ENCODE results near the gene PRDM4. TPM values are rescaled to one million over a fixed set of nuclear protein-coding genes. Genes with fewer than 3 reads are reported as not detected.
"Not testable (repeated sequence)": the region's sequence is repeated elsewhere in the genome, so short reads cannot be mapped to it uniquely, and the experiment has no call there.

The PRDM4 gene
- total RNA-seq, 4 donors from 2014 or later: 18.3 to 29.4 (median 26.8) TPM

DNA sequence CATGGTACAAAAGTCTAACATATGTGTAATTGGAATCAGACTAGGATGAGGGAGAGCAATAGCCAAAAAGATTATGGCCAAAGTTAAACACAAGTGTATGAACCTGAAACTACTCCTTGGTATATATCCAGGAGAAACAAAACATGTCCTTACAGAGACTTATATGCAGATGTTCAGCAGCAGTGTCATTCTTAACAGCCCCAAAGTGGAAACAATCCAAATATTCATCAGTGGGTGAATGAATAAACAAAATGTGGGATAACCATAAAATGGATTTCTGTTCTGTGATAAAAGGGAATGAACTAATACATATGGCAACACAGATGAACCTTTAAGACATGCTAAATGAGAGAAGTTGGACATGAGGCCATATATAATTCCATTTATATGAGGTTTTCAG, 45.2 kb downstream of the PRDM4 start:
- Histone ChIP-seq H3K36me3 (peaks cover 14 to 65% (median 57%) of the 10 kb centered on the region in 4 donors), H3K4me3 (no peak overlapping the region), H3K27ac (replicated peaks in 1 of 4) (no peak overlapping the region), H3K9me3 (no peaks in the 10 kb centered on the region), H3K27me3 (no peaks in the 10 kb centered on the region), H3K4me1 (no peaks in the 10 kb centered on the region)
- intact Hi-C loops (cut with DNase I): no loop called here
- DNase-seq (ENCODE audit: extremely low spot score): no peak
- TF ChIP-seq CTCF (IDR thresholded peaks at IDR 0.05) (no peak), EP300 (IDR thresholded peaks at IDR 0.05) (no peak), POLR2A (IDR thresholded peaks at IDR 0.05; ENCODE audit: low read depth) (no peak), POLR2AphosphoS5 (IDR thresholded peaks at IDR 0.05) (no peak)

DNA sequence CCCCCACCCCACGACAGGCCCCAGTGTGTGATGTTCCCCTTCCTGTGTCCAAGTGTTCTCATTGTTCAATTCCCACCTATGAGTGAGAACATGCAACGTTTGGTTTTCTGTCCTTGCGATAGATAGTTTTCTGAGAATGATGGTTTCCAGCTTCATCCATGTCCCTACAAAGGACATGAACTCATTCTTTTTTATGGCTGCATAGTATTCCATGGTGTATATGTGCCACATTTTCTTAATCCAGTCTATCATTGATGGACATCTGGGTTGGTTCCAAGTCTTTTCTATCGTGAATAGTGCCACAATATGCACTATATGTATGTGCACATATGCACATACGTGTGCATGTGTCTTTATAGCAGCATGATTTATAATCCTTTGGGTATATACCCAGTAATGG, 55.4 kb downstream of the PRDM4 start:
- H3K27ac ChIP-seq (replicated peaks in 1 of 4); H3K4me1 ChIP-seq; H3K27me3 ChIP-seq; H3K9me3 ChIP-seq; intact Hi-C loops (cut with DNase I); DNase-seq (ENCODE audit: extremely low spot score); H3K4me3 ChIP-seq: not testable (repeated sequence)
- H3K36me3 ChIP-seq: peaks cover 66 to 92% (median 82%) of the 10 kb centered on the region in 4 donors
- WGBS: 99% methylated on average over 5 of the region's 5 CpGs

GRCh38 chr12:107704041-107704440, 56.9 kb downstream of the PRDM4 start:
- Histone ChIP-seq H3K4me3 (no peak overlapping the region), H3K27me3 (no peaks in the 10 kb centered on the region), H3K27ac (replicated peaks in 1 of 4) (no peak overlapping the region), H3K4me1 (no peaks in the 10 kb centered on the region), H3K9me3 (peaks cover 0 to 6% (median 3%) of the 10 kb centered on the region in 4 donors), H3K36me3 (peaks cover 69 to 92% (median 82%) of the 10 kb centered on the region in 4 donors)
- DNase-seq (ENCODE audit: extremely low spot score): no peak
- 94% methylated on average over 5 of the region's 5 CpGs for WGBS
- intact Hi-C loops (cut with DNase I): loop anchor here (5.0 kb wide), 1 partner anchor 38 kb away; no protein-coding TSS in a partner anchor
- no peak for TF ChIP-seq POLR2AphosphoS5 (IDR thresholded peaks at IDR 0.05)
- no peak for TF ChIP-seq POLR2A (IDR thresholded peaks at IDR 0.05; ENCODE audit: low read depth)
- no peak for TF ChIP-seq EP300 (IDR thresholded peaks at IDR 0.05)
- no peak for TF ChIP-seq CTCF (IDR thresholded peaks at IDR 0.05)

DNA sequence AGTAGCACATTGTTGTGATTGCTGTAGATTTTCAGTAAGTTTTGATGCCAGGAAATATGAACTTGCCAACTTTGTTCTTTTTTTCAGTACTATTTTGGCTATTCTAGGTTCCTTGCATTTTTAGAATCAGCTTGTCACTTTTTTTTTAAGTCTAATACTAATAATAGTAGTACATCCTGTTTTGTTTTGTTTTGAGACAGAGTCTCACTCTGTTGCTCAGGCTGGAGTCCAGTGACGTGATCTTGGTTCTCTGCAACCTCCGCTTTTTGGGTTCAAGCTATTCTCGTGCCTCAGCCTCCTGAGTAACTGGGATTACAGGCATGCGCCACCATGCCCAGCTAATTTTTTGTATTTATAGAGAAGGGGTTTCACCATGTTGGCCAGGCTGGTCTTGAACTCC, 58.8 kb downstream of the PRDM4 start:
- H3K36me3 ChIP-seq: peaks cover 81 to 94% (median 87%) of the 10 kb centered on the region in 4 donors
- no peaks in the 10 kb centered on the region for H3K4me1 ChIP-seq
- WGBS: 89% methylated on average over 4 of the region's 4 CpGs
- TF ChIP-seq POLR2A (IDR thresholded peaks at IDR 0.05; ENCODE audit: low read depth) (no peak), POLR2AphosphoS5 (IDR thresholded peaks at IDR 0.05) (no peak), CTCF (IDR thresholded peaks at IDR 0.05) (no peak), EP300 (IDR thresholded peaks at IDR 0.05) (no peak)
- no peak overlapping the region for H3K4me3 ChIP-seq
- intact Hi-C loops (cut with DNase I): loop anchor here (5.0 kb wide), 1 partner anchor 40 kb away; no protein-coding TSS in a partner anchor
- H3K9me3 ChIP-seq: peaks cover 0 to 6% (median 3%) of the 10 kb centered on the region in 4 donors
- H3K27me3 ChIP-seq: no peaks in the 10 kb centered on the region
- no peak for DNase-seq (ENCODE audit: extremely low spot score)
- no peak overlapping the region for H3K27ac ChIP-seq (replicated peaks in 1 of 4)

DNA sequence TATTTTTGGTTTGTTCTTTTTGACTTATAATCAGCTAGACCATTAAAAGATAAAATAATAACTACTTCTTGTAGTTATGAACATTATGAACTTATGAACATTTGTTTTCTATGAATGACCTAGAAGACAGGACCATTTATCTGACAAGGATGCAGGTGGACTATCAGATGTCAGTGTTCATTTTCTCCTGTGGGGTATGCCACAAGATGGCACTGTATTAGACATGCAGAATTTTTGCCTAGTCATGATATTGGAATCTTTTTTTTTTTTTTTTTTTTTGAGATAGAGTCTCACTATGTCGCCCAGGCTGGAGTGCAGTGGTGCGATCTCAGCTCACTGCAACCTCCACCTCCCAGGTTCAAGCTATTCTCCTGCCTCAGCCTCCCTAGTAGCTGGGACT, 65.2 kb downstream of the PRDM4 start:
- DNase-seq (ENCODE audit: extremely low spot score); H3K27me3 ChIP-seq; intact Hi-C loops (cut with DNase I); H3K4me3 ChIP-seq; H3K4me1 ChIP-seq; H3K9me3 ChIP-seq; H3K27ac ChIP-seq (replicated peaks in 1 of 4): not testable (repeated sequence)
- peak in 1 of 3 experiments; percentile 9 for TF ChIP-seq CTCF (IDR thresholded peaks at IDR 0.05)
- H3K36me3 ChIP-seq: peaks cover 84 to 97% (median 90%) of the 10 kb centered on the region in 4 donors
- WGBS: 100% methylated on average over 2 of the region's 2 CpGs
